Muscle of leg (tissue), 11 donors: ENCODE results near the gene RNH1. TPM values are rescaled to one million over a fixed set of nuclear protein-coding genes. Genes with fewer than 3 reads are reported as not detected.

Source experiments
- DNase-seq: peaks from one replicate; pipeline ENCODE4 v3.0.0; 2013
- H3K27ac ChIP-seq: one replicate; pipeline ENCODE4 v1.5.1; 2013; ENCODE audit warnings: mild to moderate bottlenecking, low read length, control low read depth
- H3K27me3 ChIP-seq: one replicate; pipeline ENCODE4 v1.6.1; 2013; ENCODE audit warnings: low read length; ENCODE audit not compliant: control insufficient read depth, insufficient read depth
- H3K36me3 ChIP-seq: one replicate; pipeline ENCODE4 v1.6.1; 2013; ENCODE audit warnings: low read length; ENCODE audit not compliant: control insufficient read depth, insufficient read depth
- H3K4me1 ChIP-seq: one replicate; pipeline ENCODE4 v1.6.1; 2013; ENCODE audit warnings: low read length; ENCODE audit not compliant: control insufficient read depth, insufficient read depth
- H3K4me3 ChIP-seq: one replicate; pipeline ENCODE4 v1.5.1; 2013; ENCODE audit warnings: low read length, control low read depth
- H3K9me3 ChIP-seq: replicated peaks from 2 replicates; pipeline ENCODE4 v1.6.1; 2013; ENCODE audit warnings: low read depth, low read length; ENCODE audit not compliant: control insufficient read depth
- WGBS: methylation state at CpG from one replicate; pipeline ENCODE4 v1.1.5; 2013; ENCODE audit warnings: missing lambda C conversion rate; ENCODE audit not compliant: insufficient coverage; 5-methylcytosine and 5-hydroxymethylcytosine counted together
- polyA plus RNA-seq, 8 donors: library from polyadenylated mRNA; unstranded; fragments of 120-200 nt; gene quantifications; one replicate each; pipeline versions ENCODE4 v1.2.1 to v1.2.3, GENCODE V29; 2013; ENCODE audit warnings: inconsistent platforms in 1 of 8, low replicate concordance in 1 of 8; ENCODE audit not compliant: insufficient read length in 8 of 8, insufficient read depth in 1 of 8
- total RNA-seq: library from RNA; stranded (reverse); fragments of 120-200 nt; gene quantifications from one replicate; pipeline ENCODE4 v1.2.4, GENCODE V29; 2013

The RNH1 gene
- total and polyA plus RNA-seq, 9 donors: 89.5 to 107 (median 99.1) TPM

- Histone ChIP-seq H3K9me3 (no peaks in the 10 kb centered on the region), H3K27ac (no peak overlapping the region), H3K4me3 (no peak overlapping the region), H3K36me3 (no peaks in the 10 kb centered on the region), H3K4me1 (peaks cover 6% of the 10 kb centered on the region), H3K27me3 (peaks cover 36% of the 10 kb centered on the region)
- WGBS: 66% methylated on average over 14 of the region's 16 CpGs
- DNase-seq: no peak
These were observed 44.1 kb upstream of the RNH1 start for GRCh38 chr11:551131-551530.

GRCh38 chr11:550746-551085 is 43.7 kb upstream of the RNH1 start:
- Histone ChIP-seq H3K36me3 (no peaks in the 10 kb centered on the region), H3K9me3 (no peaks in the 10 kb centered on the region), H3K27ac (no peak overlapping the region), H3K4me1 (peaks cover 6% of the 10 kb centered on the region), H3K27me3 (peaks cover 31% of the 10 kb centered on the region), H3K4me3 (no peak overlapping the region)
- DNase-seq: no peak
- WGBS: 89% methylated on average over 3 of the region's 5 CpGs

- Histone ChIP-seq H3K27ac (no peak overlapping the region), H3K36me3 (no peaks in the 10 kb centered on the region), H3K4me3 (no peak overlapping the region), H3K9me3 (no peaks in the 10 kb centered on the region), H3K27me3 (peaks cover 26% of the 10 kb centered on the region), H3K4me1 (peaks cover 6% of the 10 kb centered on the region)
- no peak for DNase-seq
- 92% methylated on average over 25 of the region's 25 CpGs for WGBS
These were observed 43.1 kb upstream of the RNH1 start for GRCh38 chr11:550021-550745.

GRCh38 chr11:548700-549603 is 41.9 kb upstream of the RNH1 start:
- H3K27me3 ChIP-seq: peaks cover 15% of the 10 kb centered on the region
- no peaks in the 10 kb centered on the region for H3K9me3 ChIP-seq
- WGBS: 62% methylated on average over 32 of the region's 32 CpGs
- H3K36me3 ChIP-seq: no peaks in the 10 kb centered on the region
- no peaks in the 10 kb centered on the region for H3K4me1 ChIP-seq
- no peak overlapping the region for H3K27ac ChIP-seq
- no peak for DNase-seq
- no peak overlapping the region for H3K4me3 ChIP-seq

- H3K36me3 ChIP-seq: no peaks in the 10 kb centered on the region
These were observed 38.1 kb upstream of the RNH1 start for GRCh38 chr11:545171-545570.

GRCh38 chr11:544817-545166 is 37.8 kb upstream of the RNH1 start:
- Histone ChIP-seq H3K9me3 (no peaks in the 10 kb centered on the region), H3K27me3 (peaks cover 3% of the 10 kb centered on the region), H3K4me1 (no peaks in the 10 kb centered on the region), H3K27ac (no peak overlapping the region), H3K36me3 (no peaks in the 10 kb centered on the region), H3K4me3 (no peak overlapping the region)
- WGBS: 78% methylated on average over 4 of the region's 5 CpGs
- no peak for DNase-seq

More at GRCh38 chr11:545171-545570, 38.1 kb upstream of the RNH1 start:
- no peaks in the 10 kb centered on the region for H3K4me1 ChIP-seq
- H3K27me3 ChIP-seq: no peaks in the 10 kb centered on the region
- H3K4me3 ChIP-seq: no peak overlapping the region
- 84% methylated on average over 11 of the region's 11 CpGs for WGBS
- DNase-seq: no peak
- H3K27ac ChIP-seq: no peak overlapping the region
- H3K9me3 ChIP-seq: no peaks in the 10 kb centered on the region

- no peak overlapping the region for H3K27ac ChIP-seq
- DNase-seq: no peak
- H3K36me3 ChIP-seq: no peaks in the 10 kb centered on the region
- H3K4me1 ChIP-seq: peaks cover 19% of the 10 kb centered on the region
- H3K4me3 ChIP-seq: no peak overlapping the region
- H3K27me3 ChIP-seq: peaks cover 32% of the 10 kb centered on the region
- no peaks in the 10 kb centered on the region for H3K9me3 ChIP-seq
- 79% methylated on average over 16 of the region's 20 CpGs for WGBS
These were observed 34.4 kb upstream of the RNH1 start for GRCh38 chr11:541433-541885.

- no peak overlapping the region for H3K4me3 ChIP-seq
- 63% methylated on average over 14 of the region's 23 CpGs for WGBS
- no peaks in the 10 kb centered on the region for H3K9me3 ChIP-seq
- no peaks in the 10 kb centered on the region for H3K36me3 ChIP-seq
- DNase-seq: no peak
- H3K27ac ChIP-seq: no peak overlapping the region
- peaks cover 24% of the 10 kb centered on the region for H3K4me1 ChIP-seq
- H3K27me3 ChIP-seq: peaks cover 37% of the 10 kb centered on the region
These were observed 33.8 kb upstream of the RNH1 start for GRCh38 chr11:540583-541432.

GRCh38 chr11:539971-540481 is 33.0 kb upstream of the RNH1 start:
- Histone ChIP-seq H3K36me3 (no peaks in the 10 kb centered on the region), H3K4me1 (peaks cover 24% of the 10 kb centered on the region), H3K27me3 (peaks cover 37% of the 10 kb centered on the region), H3K4me3 (no peak overlapping the region), H3K9me3 (no peaks in the 10 kb centered on the region), H3K27ac (no peak overlapping the region)
- 71% methylated on average over 8 of the region's 8 CpGs for WGBS
- DNase-seq: no peak
